A549 (cell line): ENCODE results near the gene NCL. TPM values are rescaled to one million over a fixed set of nuclear protein-coding genes. Genes with fewer than 3 reads are reported as not detected.

ENCODE experiments used
- ATAC-seq, 2 experiments: fragments of 200-7000 bp in 1 of 2; fragments of >200 bp in 1 of 2; cut with Nextera tagmentation in 1 of 2; cut with Tn5 transposase in 1 of 2; 3 replicates each; pipeline versions ENCODE4 v1.8.0 to v1.9.1; 2018 to 2020; ENCODE audit warnings: mild to moderate bottlenecking in 1 of 2, moderate library complexity in 1 of 2
- CTCF ChIA-PET: fragments of 300-600 bp; sonication (Branson Sonifier 250); formaldehyde crosslinking; extraction: SDS; loops from one replicate; lab custom pipeline; 2021; ENCODE audit warnings: antibody characterized with exemption, inconsistent platforms; lab: Yijun Ruan, JAX
- POLR2A ChIA-PET: fragments of 350-600 bp; formaldehyde crosslinking; extraction: SDS; loops from one replicate; lab custom pipeline; 2021; ENCODE audit warnings: antibody characterized with exemption, inconsistent platforms; lab: Yijun Ruan, JAX
- DNase-seq, 2 experiments: peaks; one replicate each; pipeline versions ENCODE4 v3.0.0 to v3.0.0-alpha.2; 2011 to 2016; ENCODE audit warnings: low read depth in 1 of 2, low spot score in 1 of 2
- FAIRE-seq: peaks from 2 replicates; lab custom pipeline; 2011; peaks lifted over from hg19 to GRCh38; lab: Jason Lieb, UNC
- H3K27ac ChIP-seq, 2 experiments: fragments of >200 bp; sonication (Bioruptor Twin); formaldehyde crosslinking; 3 replicates each; pipeline ENCODE4 v1.5.1; 2016 to 2017
- H3K4me1 ChIP-seq: fragments of >200 bp; sonication (Bioruptor Twin); formaldehyde crosslinking; 3 replicates; pipeline ENCODE4 v1.6.1; 2016
- H3K4me2 ChIP-seq: fragments of >200 bp; sonication (Bioruptor Twin); formaldehyde crosslinking; 3 replicates; pipeline ENCODE4 v1.6.1; 2016
- H3K4me3 ChIP-seq: fragments of >200 bp; sonication (Bioruptor Twin); formaldehyde crosslinking; 3 replicates; pipeline ENCODE4 v1.5.1; 2016
- H3K9me3 ChIP-seq: fragments of >200 bp; sonication (Bioruptor Twin); formaldehyde crosslinking; 3 replicates; pipeline ENCODE4 v1.6.1; 2016
- ATOH8 ChIP-seq: fragments of 250-450 bp; sonication (Bioruptor Pico); IDR thresholded peaks from 2 replicates; pipeline ENCODE4 v1.5.0; 2020; ENCODE audit warnings: low read depth, mild to moderate bottlenecking, moderate library complexity
- BHLHE40 ChIP-seq: IDR thresholded peaks from 2 replicates; pipeline ENCODE4 v1.6.1; 2012; ENCODE audit warnings: low read depth, low read length, inconsistent platforms
- CBX2 ChIP-seq: fragments of 200-600 bp; sonication (generic); IDR thresholded peaks from 2 replicates; pipeline ENCODE4 v1.6.1; 2016; ENCODE audit warnings: low read depth, mild to moderate bottlenecking, borderline replicate concordance
- CBX8 ChIP-seq: fragments of 200-600 bp; sonication (generic); IDR thresholded peaks from 2 replicates; pipeline ENCODE4 v1.6.1; 2016
- CTCF ChIP-seq: fragments of >200 bp; sonication (Bioruptor Twin); formaldehyde crosslinking; IDR thresholded peaks from 3 replicates; pipeline ENCODE4 v1.5.1; 2016
- E2F6 ChIP-seq: IDR thresholded peaks from 2 replicates; pipeline ENCODE4 v1.6.1; 2012; ENCODE audit warnings: low read depth, borderline replicate concordance
- EHMT2 ChIP-seq: fragments of 200-600 bp; sonication (generic); IDR thresholded peaks from 2 replicates; pipeline ENCODE4 v1.6.1; 2016; ENCODE audit warnings: antibody characterized with exemption, low read depth, mild to moderate bottlenecking, moderate library complexity
- ELK1 ChIP-seq: fragments of 150-350 bp; IDR thresholded peaks from 2 replicates; pipeline ENCODE4 v1.6.1; 2014; ENCODE audit warnings: low read depth, mild to moderate bottlenecking, low read length
- ESRRA ChIP-seq: fragments of 150-350 bp; IDR thresholded peaks from 2 replicates; pipeline ENCODE4 v1.6.1; 2014; ENCODE audit warnings: mild to moderate bottlenecking, low read length, borderline replicate concordance
- FOSL2 ChIP-seq, 2 experiments: fragments of 450-650 bp in 1 of 2; fragments of >200 bp in 1 of 2; sonication (Bioruptor Twin) in 1 of 2; formaldehyde crosslinking; IDR thresholded peaks; 2 replicates each; pipeline versions ENCODE4 v1.5.0 to v1.6.1; 2016 to 2020; ENCODE audit warnings: mild to moderate bottlenecking in 1 of 2, moderate library complexity in 1 of 2
- FOXS1 ChIP-seq: fragments of 250-450 bp; sonication (Bioruptor Pico); IDR thresholded peaks from 2 replicates; pipeline ENCODE4 v1.5.0; 2020; ENCODE audit warnings: mild to moderate bottlenecking, moderate library complexity
- HES2 ChIP-seq: fragments of >200 bp; sonication (Bioruptor Twin); formaldehyde crosslinking; IDR thresholded peaks from 2 replicates; pipeline ENCODE4 v1.6.1; 2016
- HEYL ChIP-seq: fragments of 250-450 bp; sonication (Bioruptor Pico); IDR thresholded peaks from 2 replicates; pipeline ENCODE4 v1.8.0; 2021; ENCODE audit warnings: mild to moderate bottlenecking, moderate library complexity
- HMGXB4 ChIP-seq: fragments of 250-450 bp; sonication (Bioruptor Pico); IDR thresholded peaks from 2 replicates; pipeline ENCODE4 v1.5.0; 2021; ENCODE audit warnings: mild to moderate bottlenecking, moderate library complexity, borderline replicate concordance
- HOXB5 ChIP-seq: fragments of 250-450 bp; sonication (Bioruptor Pico); IDR thresholded peaks from 2 replicates; pipeline ENCODE4 v1.5.0; 2020; ENCODE audit warnings: mild to moderate bottlenecking, moderate library complexity
- JUNB ChIP-seq: fragments of >200 bp; sonication (Bioruptor Twin); formaldehyde crosslinking; IDR thresholded peaks from 2 replicates; pipeline ENCODE4 v1.6.1; 2016
- KDM5A ChIP-seq: fragments of 200-600 bp; sonication (generic); IDR thresholded peaks from 2 replicates; pipeline ENCODE4 v1.6.1; 2016; ENCODE audit warnings: antibody characterized with exemption, mild to moderate bottlenecking
- MAFK ChIP-seq: fragments of 450-650 bp; IDR thresholded peaks from 2 replicates; pipeline ENCODE4 v1.6.1; 2014; ENCODE audit not compliant: partially characterized antibody
- MYC ChIP-seq: IDR thresholded peaks from 2 replicates; pipeline ENCODE4 v1.6.1; 2012; ENCODE audit warnings: mild to moderate bottlenecking, inconsistent platforms, low read length, improper control_type of control experiment, borderline replicate concordance
- NFE2L2 ChIP-seq: fragments of 150-350 bp; conservative IDR thresholded peaks from 2 replicates; pipeline ENCODE4 v1.6.1; 2014; ENCODE audit warnings: low read length
- PBX3 ChIP-seq: IDR thresholded peaks from 2 replicates; pipeline ENCODE4 v1.6.1; 2012
- POLR2A ChIP-seq: IDR thresholded peaks from 2 replicates; pipeline ENCODE4 v1.6.1; 2012; ENCODE audit warnings: mild to moderate bottlenecking, low read length
- POLR2AphosphoS2 ChIP-seq: conservative IDR thresholded peaks from 2 replicates; pipeline ENCODE4 v1.6.1; 2012; ENCODE audit warnings: low read length, improper control_type of control experiment, inconsistent platforms
- RARB ChIP-seq: fragments of 250-450 bp; sonication (Bioruptor Pico); IDR thresholded peaks from 2 replicates; pipeline ENCODE4 v1.8.0; 2021; ENCODE audit warnings: mild to moderate bottlenecking, moderate library complexity
- RFX5 ChIP-seq: fragments of 450-650 bp; IDR thresholded peaks from 2 replicates; pipeline ENCODE4 v1.7.1; 2014; ENCODE audit warnings: antibody characterized with exemption, mild to moderate bottlenecking, moderate library complexity
- whole genome bisulfite sequencing: methylation state at CpG from one replicate; pipeline ENCODE4 v1.1.6; 2017; ENCODE audit errors: missing lambda C conversion rate; 5-methylcytosine and 5-hydroxymethylcytosine counted together
- polyA plus RNA-seq, 4 experiments: library from polyadenylated mRNA; depleted of rRNA in 3 of 4; stranded (reverse); fragments of >200 nt; fragmentation: RNase III in 1 of 4; extraction: RNeasy Plus Mini Kit Qiagen cat#74134 plus additional on column Dnase treatment in 1 of 4; gene quantifications; 2 replicates in 3 of 4; 3 replicates in 1 of 4; pipeline ENCODE4 v1.2.3, GENCODE V29; 2011 to 2017

Gene NCL
- polyA plus RNA-seq, 2 of the 4 experiments (the other 2 are of a cell fraction), result 390 to 766 TPM

GRCh38 chr2:231429901-231430300, 34.4 kb downstream of the NCL start:
- TF ChIP-seq JUNB (no peak), RARB (no peak), POLR2A (no peak), HMGXB4 (CRISPR knock-in tag) (no peak), ELK1 (no peak), HOXB5 (CRISPR knock-in tag) (no peak), HES2 (no peak), KDM5A (no peak), CBX2 (no peak), PBX3 (no peak), BHLHE40 (no peak), CTCF (no peak), HEYL (no peak), POLR2AphosphoS2 (no peak), CBX8 (no peak), NFE2L2 (no peak), FOXS1 (CRISPR knock-in tag) (no peak)
- ATAC-seq (no peak), DNase-seq (no peak), FAIRE-seq (no peak)
- WGBS, result 54% methylated on average over 3 of the region's 3 CpGs
- ChIA-PET POLR2A (no interaction called here), CTCF (interaction anchor here (0.6 to 1.9 kb wide), 7 partner anchors 12 to 289 kb away, joined by 3 to 8 read pairs (median 3); no protein-coding TSS in a partner anchor)
- no peaks in the 10 kb centered on the region for H3K4me1 ChIP-seq
- no peak overlapping the region for H3K4me2 ChIP-seq
- H3K4me3 ChIP-seq, result no peak overlapping the region
- no peaks in the 10 kb centered on the region for H3K9me3 ChIP-seq
- H3K27ac ChIP-seq, result no peak overlapping the region

- Histone ChIP-seq H3K4me2 (no peak overlapping the region), H3K4me1 (no peaks in the 10 kb centered on the region), H3K4me3 (no peak overlapping the region), H3K27ac (no peak overlapping the region), H3K9me3 (no peaks in the 10 kb centered on the region)
- TF ChIP-seq FOSL2 (IDR thresholded peaks at IDR 0.05), result no peak
- TF ChIP-seq FOSL2 (CRISPR knock-in tag; IDR thresholded peaks at IDR 0.05), result no peak
- no peak for TF ChIP-seq ATOH8 (CRISPR knock-in tag)
- no peak for TF ChIP-seq EHMT2
- TF ChIP-seq MAFK, result no peak
- TF ChIP-seq ESRRA, result no peak
- no peak for TF ChIP-seq MYC
- no peak for TF ChIP-seq RARB
- no peak for TF ChIP-seq RFX5
- no peak for TF ChIP-seq E2F6
- no peak for TF ChIP-seq KDM5A
- ATAC-seq (no peak), FAIRE-seq (no peak), DNase-seq (no peak)
- 61% methylated on average over 6 of the region's 6 CpGs for WGBS
- CTCF ChIA-PET, result interaction anchor here (0.6 to 1.9 kb wide), 8 partner anchors 11 to 325 kb away, joined by 3 to 8 read pairs (median 4); no protein-coding TSS in a partner anchor
- POLR2A ChIA-PET, result interaction anchor here (1.2 kb wide), 1 partner anchor 35 kb away, joined by 4 read pairs; the partner anchor contains the start of gene NCL
These were observed 35.1 kb downstream of the NCL start for GRCh38 chr2:231429152-231429551.
